ENCODE data around the gene TIMP2.

DNA sequence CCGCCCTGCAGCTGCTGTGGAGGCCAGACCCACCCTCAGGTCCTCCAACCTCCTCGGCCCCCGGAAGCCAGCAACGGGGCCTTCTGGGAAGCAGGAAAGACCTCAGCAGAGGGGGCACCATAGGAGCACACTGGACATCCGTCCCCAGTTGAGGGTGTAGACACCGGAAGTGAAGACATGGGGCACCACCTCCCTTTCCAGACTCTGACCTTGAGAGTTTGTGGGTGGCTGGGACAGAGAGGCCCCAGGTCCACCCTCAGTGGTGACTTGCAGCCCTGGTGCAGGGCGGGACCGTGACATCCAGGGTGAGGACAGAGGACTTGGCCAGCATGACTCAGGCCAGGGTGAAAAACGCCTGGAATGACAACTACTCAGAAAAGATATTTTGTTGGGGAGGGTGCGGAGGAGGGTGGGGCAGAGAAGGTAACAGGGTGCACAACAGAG, 42.1 kb downstream of the TIMP2 start:
- TF ChIP-seq EP300 (IDR thresholded peaks at IDR 0.05; ENCODE audit: low read depth), result no peak
- TF ChIP-seq POLR2A (IDR thresholded peaks at IDR 0.05), result no peak
